Skeletal muscle tissue (tissue), 4 donors: ENCODE data around the gene L3MBTL1. TPM values are rescaled to one million over a fixed set of nuclear protein-coding genes. Genes with fewer than 3 reads are reported as not detected.

Experiments
- H3K27ac ChIP-seq: one replicate; pipeline ENCODE4 v1.7.0; 2013; ENCODE audit warnings: mild to moderate bottlenecking, low read depth, low read length, inconsistent platforms
- H3K27me3 ChIP-seq, 3 donors: one replicate each; pipeline ENCODE4 v1.7.0; 2013; ENCODE audit warnings: low read length in 3 of 3; ENCODE audit not compliant: control insufficient read depth in 3 of 3, insufficient read depth in 3 of 3
- H3K36me3 ChIP-seq, 3 donors: one replicate each; pipeline ENCODE4 v1.7.0; 2013; ENCODE audit warnings: low read length in 3 of 3; ENCODE audit not compliant: control insufficient read depth in 3 of 3, insufficient read depth in 3 of 3
- H3K4me1 ChIP-seq, 3 donors: one replicate each; pipeline ENCODE4 v1.7.0; 2013; ENCODE audit warnings: low read length in 3 of 3, mild to moderate bottlenecking in 3 of 3; ENCODE audit not compliant: control insufficient read depth in 3 of 3, insufficient read depth in 3 of 3
- H3K4me3 ChIP-seq, 3 donors: one replicate each; pipeline ENCODE4 v1.7.0; 2013; ENCODE audit warnings: low read length in 3 of 3
- H3K9ac ChIP-seq, 3 donors: one replicate each; pipeline ENCODE4 v1.7.0; 2013; ENCODE audit warnings: low read length in 3 of 3, mild to moderate bottlenecking in 3 of 3, moderate library complexity in 2 of 3, low read depth in 1 of 3
- H3K9me3 ChIP-seq, 3 donors: one replicate each; pipeline ENCODE4 v1.7.0; 2013; ENCODE audit warnings: low read length in 3 of 3; ENCODE audit not compliant: control insufficient read depth in 3 of 3
- total RNA-seq: library from RNA; depleted of rRNA; stranded (reverse); fragments of >200 nt; gene quantifications from one replicate; pipeline ENCODE4 v1.2.3, GENCODE V29; 2014
- donor health status: Osteomylitis.

The L3MBTL1 gene
- total RNA-seq, 1 donor from 2014 or later: 7.8 TPM

DNA sequence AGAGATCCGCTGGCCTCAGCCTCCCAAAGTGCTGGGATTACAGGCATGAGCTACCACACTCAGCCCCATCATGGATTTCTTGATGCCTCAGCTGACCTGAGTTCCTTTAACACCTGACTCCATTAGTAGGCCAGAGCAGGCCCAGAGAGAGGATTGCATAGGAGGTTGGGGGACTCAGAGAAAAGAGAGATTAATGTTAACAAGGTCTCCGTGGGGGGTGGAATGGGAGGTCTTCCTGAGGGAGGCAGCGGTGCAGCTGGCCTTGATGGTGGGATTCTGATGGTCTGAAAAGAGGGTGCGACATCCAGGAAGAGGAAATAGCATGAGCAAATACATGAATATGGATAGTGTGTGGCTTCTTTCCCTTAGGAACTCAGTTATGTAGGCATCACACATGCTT is 61.2 kb downstream of the L3MBTL1 start:
- no peak overlapping the region for H3K9ac ChIP-seq
- no peaks in the 10 kb centered on the region for H3K36me3 ChIP-seq
- H3K9me3 ChIP-seq: no peaks in the 10 kb centered on the region

DNA sequence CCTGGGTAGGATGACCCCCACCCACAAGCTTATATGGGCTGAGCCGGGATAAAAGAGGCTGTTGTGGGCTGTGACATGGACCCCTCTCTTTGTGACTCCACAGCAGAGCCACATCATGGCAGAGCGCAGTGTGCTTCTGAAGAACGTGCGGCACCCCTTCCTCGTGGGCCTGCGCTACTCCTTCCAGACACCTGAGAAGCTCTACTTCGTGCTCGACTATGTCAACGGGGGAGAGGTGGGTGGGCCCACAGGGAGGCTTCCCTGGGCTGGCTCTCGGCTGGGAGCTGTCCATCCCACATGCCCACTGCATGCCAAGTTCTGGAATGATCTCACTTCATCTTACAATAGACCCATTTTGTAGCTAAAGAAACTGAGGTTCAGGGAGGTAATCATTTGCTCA is 61.8 kb downstream of the L3MBTL1 start:
- no peak overlapping the region for H3K9ac ChIP-seq
- H3K4me3 ChIP-seq: no peak overlapping the region
- H3K9me3 ChIP-seq: no peaks in the 10 kb centered on the region
- no peak overlapping the region for H3K27ac ChIP-seq
- H3K4me1 ChIP-seq: no peaks in the 10 kb centered on the region
- no peaks in the 10 kb centered on the region for H3K27me3 ChIP-seq
- no peaks in the 10 kb centered on the region for H3K36me3 ChIP-seq

More for the DNA sequence above, 61.2 kb downstream of the L3MBTL1 start:
- no peaks in the 10 kb centered on the region for H3K27me3 ChIP-seq
- H3K27ac ChIP-seq: no peak overlapping the region
- H3K4me3 ChIP-seq: no peak overlapping the region
- H3K4me1 ChIP-seq: no peaks in the 10 kb centered on the region

DNA sequence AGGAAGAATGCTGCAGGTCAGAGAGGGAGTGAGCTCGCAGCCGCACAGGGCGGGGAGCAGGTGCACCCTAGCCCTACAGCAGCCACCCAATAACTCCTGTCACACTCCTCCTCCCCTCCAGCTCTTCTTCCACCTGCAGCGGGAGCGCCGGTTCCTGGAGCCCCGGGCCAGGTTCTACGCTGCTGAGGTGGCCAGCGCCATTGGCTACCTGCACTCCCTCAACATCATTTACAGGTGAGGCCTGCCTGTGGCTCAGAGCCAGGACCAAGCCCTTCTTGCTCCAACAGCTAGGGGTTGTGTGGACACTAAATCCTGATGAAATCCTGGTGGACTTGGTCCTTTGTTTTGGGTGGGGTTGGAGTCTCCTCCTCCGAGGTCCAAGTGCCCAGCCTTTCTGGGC is 63.0 kb downstream of the L3MBTL1 start:
- H3K9me3 ChIP-seq: no peaks in the 10 kb centered on the region
- no peak overlapping the region for H3K4me3 ChIP-seq
- no peaks in the 10 kb centered on the region for H3K36me3 ChIP-seq
- no peaks in the 10 kb centered on the region for H3K4me1 ChIP-seq
- H3K27me3 ChIP-seq: no peaks in the 10 kb centered on the region
- H3K9ac ChIP-seq: no peak overlapping the region
- H3K27ac ChIP-seq: no peak overlapping the region

DNA sequence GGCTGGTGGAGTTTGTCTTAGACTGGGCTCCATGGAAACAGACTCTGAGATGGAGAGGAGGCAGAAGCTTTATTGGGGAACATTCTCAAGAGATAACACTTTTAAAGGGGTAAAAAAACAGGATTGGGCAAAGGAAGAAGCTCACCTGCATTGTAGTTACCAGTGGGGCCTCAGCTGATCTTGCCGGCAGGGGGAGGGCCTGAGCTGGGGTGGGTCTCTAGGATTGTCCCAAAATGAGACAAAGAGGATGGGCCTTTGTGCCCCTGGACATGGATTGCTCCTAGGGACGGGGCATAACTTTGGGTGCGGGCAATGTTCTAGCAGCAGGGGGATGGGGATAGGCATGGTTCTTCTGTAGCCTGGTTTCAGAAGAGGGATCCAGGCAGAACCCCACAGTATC is 63.8 kb downstream of the L3MBTL1 start:
- Histone ChIP-seq H3K9ac (no peak overlapping the region), H3K27me3 (no peaks in the 10 kb centered on the region), H3K36me3 (no peaks in the 10 kb centered on the region), H3K9me3 (no peaks in the 10 kb centered on the region), H3K4me1 (no peaks in the 10 kb centered on the region), H3K4me3 (no peak overlapping the region), H3K27ac (no peak overlapping the region)

DNA sequence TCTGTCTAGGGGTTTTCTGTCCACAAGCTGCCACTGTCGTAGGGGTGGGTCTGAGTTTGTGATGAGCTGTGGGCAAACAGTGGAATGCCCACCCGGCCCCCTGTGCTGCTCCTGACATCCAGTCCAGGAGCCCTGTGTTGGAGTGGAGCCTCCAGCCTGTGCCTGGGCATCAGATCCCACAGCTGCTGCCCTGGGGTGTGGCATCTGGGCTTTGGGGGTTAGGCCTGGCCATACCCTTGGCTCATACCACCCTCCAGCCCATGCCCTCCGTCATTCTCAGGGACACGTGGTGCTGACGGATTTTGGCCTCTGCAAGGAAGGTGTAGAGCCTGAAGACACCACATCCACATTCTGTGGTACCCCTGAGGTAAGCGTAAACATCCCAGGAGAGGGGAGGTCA is 64.3 kb downstream of the L3MBTL1 start:
- H3K27me3 ChIP-seq: no peaks in the 10 kb centered on the region
- no peaks in the 10 kb centered on the region for H3K36me3 ChIP-seq
- no peak overlapping the region for H3K4me3 ChIP-seq
- no peaks in the 10 kb centered on the region for H3K4me1 ChIP-seq
- H3K27ac ChIP-seq: no peak overlapping the region
- H3K9ac ChIP-seq: no peak overlapping the region
- no peaks in the 10 kb centered on the region for H3K9me3 ChIP-seq

DNA sequence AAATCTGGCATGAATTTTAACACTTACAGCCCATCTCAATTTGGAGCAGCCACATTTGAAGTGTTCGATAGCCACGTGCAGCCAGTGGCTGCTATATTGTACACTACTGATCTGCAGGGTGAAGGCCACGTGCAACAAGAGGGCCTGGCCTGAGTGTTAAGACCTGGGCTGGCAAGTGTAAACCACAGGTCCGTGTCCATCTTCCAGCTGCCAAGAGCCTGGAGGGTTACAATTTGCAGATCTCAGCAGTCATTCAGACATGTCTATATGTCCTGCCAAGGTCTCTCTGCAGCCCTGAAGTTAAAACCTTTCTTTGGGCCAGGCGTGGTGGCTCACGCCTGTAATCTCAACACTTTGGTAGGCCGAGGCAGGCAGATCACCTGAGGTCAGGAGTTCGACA is 65.4 kb downstream of the L3MBTL1 start:
- no peaks in the 10 kb centered on the region for H3K4me1 ChIP-seq
- no peaks in the 10 kb centered on the region for H3K27me3 ChIP-seq
- no peak overlapping the region for H3K4me3 ChIP-seq
- no peak overlapping the region for H3K9ac ChIP-seq
- no peaks in the 10 kb centered on the region for H3K36me3 ChIP-seq
- H3K9me3 ChIP-seq: no peaks in the 10 kb centered on the region
- H3K27ac ChIP-seq: no peak overlapping the region

DNA sequence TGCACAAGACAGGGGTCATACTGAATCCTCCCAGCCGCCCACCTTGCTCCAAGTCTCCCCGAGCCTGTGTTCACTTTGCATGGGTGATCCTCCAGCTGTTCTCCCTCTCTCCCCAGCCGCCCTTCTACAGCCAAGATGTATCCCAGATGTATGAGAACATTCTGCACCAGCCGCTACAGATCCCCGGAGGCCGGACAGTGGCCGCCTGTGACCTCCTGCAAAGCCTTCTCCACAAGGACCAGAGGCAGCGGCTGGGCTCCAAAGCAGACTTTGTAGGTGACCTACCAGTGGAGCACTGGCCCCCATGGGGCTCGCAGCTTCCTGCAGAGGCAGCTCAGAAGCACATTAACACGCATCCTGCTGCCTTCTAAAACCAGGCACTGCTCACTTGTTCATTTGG is 68.6 kb downstream of the L3MBTL1 start:
- Histone ChIP-seq H3K9ac (no peak overlapping the region), H3K4me3 (no peak overlapping the region), H3K27me3 (no peaks in the 10 kb centered on the region), H3K27ac (no peak overlapping the region), H3K36me3 (no peaks in the 10 kb centered on the region), H3K9me3 (no peaks in the 10 kb centered on the region), H3K4me1 (no peaks in the 10 kb centered on the region)

DNA sequence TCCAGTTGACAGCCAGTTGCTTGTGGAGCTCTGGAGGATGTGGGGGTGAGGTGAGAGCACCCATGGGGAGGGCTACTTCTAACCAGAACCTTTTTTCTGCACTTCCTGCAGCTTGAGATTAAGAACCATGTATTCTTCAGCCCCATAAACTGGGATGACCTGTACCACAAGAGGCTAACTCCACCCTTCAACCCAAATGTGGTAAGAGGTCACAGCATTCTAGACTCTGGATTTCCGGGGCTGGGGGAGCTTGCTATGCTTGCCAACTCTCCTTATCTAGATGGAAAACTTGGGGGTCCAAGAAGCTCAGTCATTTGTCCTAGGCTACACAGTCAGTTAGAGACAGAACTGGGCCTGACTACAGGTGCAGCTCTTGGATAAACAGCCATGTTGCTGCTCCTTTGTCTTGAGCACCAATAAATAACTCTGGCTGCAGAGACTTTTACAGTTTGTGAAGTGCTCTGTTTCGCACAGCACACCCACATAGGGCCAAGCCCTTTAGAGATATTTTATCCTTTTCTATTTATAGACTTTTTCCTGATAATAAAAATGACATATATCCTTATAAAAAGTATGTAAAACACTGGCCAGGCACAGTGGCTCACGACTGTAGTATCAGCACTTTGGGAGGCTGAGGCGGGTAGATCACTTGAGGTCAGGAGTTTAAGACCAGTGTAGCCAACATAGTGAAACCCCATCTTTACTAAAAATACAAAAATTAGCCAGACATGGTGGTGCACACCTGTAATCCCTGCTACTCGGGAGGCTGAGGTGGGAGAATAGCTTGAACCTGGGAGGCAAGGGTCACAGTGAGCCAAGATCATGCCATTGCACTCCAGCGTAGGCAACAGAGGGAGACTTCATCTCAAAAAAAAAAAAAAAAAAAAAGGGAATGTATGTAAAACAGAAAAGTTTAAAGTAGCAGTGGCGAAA is 72.6 kb downstream of the L3MBTL1 start:
- Histone ChIP-seq H3K27me3 (peaks cover 0 to 2% (median 0%) of the 10 kb centered on the region in 3 donors), H3K4me3 (no peak overlapping the region), H3K9me3 (no peaks in the 10 kb centered on the region), H3K36me3 (no peaks in the 10 kb centered on the region), H3K9ac (no peak overlapping the region), H3K4me1 (no peaks in the 10 kb centered on the region), H3K27ac (no peak overlapping the region)

DNA sequence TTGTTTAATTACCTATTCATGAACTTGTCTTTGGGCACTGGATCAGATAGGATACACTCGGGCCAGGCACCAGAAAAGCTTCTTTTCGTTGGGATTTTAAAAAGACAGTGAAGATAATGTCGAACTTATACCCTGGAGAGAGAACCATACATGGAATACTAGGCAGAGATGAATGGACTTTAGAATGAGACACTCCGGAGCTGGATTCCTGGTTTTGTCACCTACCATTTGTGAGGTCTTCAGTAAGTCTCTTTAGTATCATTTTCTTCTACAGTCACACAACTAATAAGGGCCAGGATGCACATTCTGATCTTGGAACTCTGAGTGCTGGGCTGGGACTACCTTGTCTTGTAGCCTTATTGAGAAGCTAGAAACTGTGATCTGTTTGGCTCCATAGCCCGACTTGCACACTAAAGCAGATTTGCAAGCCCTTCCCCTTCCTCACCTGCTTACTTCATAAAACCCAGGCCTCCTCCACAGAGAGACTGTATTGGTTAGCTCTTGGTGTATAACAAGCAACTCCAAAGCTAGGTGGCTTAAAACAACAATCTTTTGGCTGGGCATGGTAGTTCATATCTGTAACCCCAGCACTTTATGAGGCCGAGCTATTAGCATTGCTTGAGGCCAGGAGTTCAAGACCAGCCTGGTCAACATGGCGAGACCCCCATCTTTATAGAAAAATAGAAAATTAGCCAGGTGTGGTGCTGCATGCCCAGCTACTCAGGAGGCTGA is 75.8 kb downstream of the L3MBTL1 start:
- Histone ChIP-seq H3K27me3 (peaks cover 0 to 2% (median 0%) of the 10 kb centered on the region in 3 donors), H3K27ac (no peak overlapping the region), H3K4me1 (no peaks in the 10 kb centered on the region), H3K4me3 (no peak overlapping the region), H3K36me3 (no peaks in the 10 kb centered on the region), H3K9me3 (no peaks in the 10 kb centered on the region), H3K9ac (no peak overlapping the region)

DNA sequence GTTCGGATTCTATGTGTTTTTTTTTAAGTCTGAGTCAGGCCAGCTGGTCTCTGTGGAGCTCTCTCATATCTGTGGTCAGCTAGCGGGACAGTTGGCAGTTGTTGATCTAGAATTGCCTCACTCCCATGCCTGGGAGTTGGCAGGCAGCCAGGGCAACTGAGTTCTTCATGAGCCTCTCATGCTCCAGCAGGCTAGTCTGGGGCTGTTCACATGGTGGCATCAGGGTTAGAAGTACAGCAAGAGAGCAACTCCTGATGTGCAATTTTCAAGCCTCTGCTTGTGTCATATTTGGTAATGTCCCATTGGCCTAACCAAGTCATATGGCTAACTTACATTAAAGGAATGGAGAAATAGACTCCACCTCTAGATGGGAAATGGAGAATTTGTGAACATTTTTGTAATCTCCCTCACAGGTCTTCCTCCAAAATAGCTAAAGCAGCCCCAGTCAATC is 76.5 kb downstream of the L3MBTL1 start:
- no peak overlapping the region for H3K9ac ChIP-seq

More for the DNA sequence above, 76.5 kb downstream of the L3MBTL1 start:
- H3K36me3 ChIP-seq: no peaks in the 10 kb centered on the region
- no peaks in the 10 kb centered on the region for H3K9me3 ChIP-seq
- no peak overlapping the region for H3K4me3 ChIP-seq
- no peak overlapping the region for H3K27ac ChIP-seq
- H3K4me1 ChIP-seq: no peaks in the 10 kb centered on the region
- peaks cover 0 to 2% (median 0%) of the 10 kb centered on the region in 3 donors for H3K27me3 ChIP-seq
